RCC 7860 (cell line): ENCODE results near the gene KIF24.
"Not testable (repeated sequence)": the region's sequence is repeated elsewhere in the genome, so short reads cannot be mapped to it uniquely, and the experiment has no call there.

Experiments
- DNase-seq: peaks from one replicate; pipeline ENCODE4 v3.0.0-alpha.2; 2015; ENCODE audit warnings: low spot score
- FAIRE-seq: peaks from 2 replicates; lab custom pipeline; 2012; peaks lifted over from hg19 to GRCh38; lab: Jason Lieb, UNC

Gene KIF24, protein sequence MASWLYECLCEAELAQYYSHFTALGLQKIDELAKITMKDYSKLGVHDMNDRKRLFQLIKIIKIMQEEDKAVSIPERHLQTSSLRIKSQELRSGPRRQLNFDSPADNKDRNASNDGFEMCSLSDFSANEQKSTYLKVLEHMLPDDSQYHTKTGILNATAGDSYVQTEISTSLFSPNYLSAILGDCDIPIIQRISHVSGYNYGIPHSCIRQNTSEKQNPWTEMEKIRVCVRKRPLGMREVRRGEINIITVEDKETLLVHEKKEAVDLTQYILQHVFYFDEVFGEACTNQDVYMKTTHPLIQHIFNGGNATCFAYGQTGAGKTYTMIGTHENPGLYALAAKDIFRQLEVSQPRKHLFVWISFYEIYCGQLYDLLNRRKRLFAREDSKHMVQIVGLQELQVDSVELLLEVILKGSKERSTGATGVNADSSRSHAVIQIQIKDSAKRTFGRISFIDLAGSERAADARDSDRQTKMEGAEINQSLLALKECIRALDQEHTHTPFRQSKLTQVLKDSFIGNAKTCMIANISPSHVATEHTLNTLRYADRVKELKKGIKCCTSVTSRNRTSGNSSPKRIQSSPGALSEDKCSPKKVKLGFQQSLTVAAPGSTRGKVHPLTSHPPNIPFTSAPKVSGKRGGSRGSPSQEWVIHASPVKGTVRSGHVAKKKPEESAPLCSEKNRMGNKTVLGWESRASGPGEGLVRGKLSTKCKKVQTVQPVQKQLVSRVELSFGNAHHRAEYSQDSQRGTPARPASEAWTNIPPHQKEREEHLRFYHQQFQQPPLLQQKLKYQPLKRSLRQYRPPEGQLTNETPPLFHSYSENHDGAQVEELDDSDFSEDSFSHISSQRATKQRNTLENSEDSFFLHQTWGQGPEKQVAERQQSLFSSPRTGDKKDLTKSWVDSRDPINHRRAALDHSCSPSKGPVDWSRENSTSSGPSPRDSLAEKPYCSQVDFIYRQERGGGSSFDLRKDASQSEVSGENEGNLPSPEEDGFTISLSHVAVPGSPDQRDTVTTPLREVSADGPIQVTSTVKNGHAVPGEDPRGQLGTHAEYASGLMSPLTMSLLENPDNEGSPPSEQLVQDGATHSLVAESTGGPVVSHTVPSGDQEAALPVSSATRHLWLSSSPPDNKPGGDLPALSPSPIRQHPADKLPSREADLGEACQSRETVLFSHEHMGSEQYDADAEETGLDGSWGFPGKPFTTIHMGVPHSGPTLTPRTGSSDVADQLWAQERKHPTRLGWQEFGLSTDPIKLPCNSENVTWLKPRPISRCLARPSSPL (N-terminal part only)

GRCh38 chr9:34328987-34329832, at the start of gene KIF24, which contains the start of gene NUDT2:
Gene KIF24 (minus strand): TSS chr9:34329268. CDS start chr9:34311346, 17,922 bp downstream.
Gene NUDT2 (plus strand): TSS chr9:34329569. CDS start chr9:34339040, 9,471 bp downstream.
- DNase-seq: peak; percentile 99
- FAIRE-seq: peak; percentile 95

- FAIRE-seq (no peak), DNase-seq (no peak)
These were observed 49.5 kb upstream of the KIF24 start for GRCh38 chr9:34378376-34379060.

DNA sequence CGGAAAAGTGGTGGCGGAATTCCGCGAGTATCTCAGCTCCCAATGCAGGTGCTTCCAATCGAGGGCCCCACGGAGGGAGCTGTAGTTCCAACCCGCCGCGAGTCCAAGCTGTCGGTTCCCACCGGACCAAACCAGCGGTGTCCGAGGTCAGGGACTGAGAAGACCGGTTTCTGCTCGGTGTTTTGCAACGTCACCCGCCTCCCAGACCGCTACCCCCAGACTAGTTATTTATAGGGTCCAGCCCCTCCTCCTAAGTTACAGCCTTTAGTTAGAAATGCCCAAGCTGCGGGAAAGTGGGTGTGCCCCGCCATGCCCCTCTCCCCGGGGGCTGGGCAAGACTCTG, 48.3 kb upstream of the KIF24 start:
- DNase-seq (no peak), FAIRE-seq (no peak)

DNA sequence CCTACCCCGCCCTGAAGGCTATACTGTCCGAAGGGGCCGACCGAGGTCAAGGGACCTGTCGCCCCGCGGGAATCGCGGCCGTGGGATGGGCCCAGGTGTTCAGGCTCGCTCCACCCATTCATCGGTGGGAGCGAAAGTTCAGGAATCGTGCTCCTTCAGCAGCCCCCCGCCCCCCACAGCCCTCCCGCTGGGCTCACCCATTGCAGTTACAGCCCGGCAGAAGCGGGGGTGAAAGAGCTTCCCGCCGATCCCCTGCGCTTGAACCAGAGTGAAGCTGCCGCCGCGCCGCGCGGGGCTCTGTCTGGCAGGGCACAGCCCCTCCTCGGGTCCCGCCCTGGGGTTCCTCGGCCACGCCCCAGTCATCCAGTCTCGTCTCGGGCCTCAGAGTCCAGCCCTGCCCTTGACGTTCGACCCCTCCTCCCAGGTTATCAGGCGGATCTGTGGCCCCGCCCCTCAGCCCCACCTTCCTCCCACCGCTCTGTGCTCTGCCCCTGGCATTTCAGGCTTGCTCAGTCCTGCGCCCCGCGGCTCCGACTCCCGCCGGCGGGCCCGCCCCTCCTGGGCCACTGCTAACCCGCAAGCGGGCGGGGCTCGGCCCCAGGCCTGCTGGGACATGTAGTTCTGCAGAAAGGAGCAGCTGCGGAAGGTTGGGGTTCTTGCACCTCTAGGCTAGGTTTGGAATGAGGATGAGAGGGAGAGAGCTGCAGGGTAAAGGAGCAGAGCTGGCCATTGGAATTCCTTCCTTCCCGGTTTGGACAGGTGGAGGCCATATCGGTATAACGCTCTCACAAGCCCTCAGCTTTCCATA, 47.7 kb upstream of the KIF24 start, which contains the start of gene MYORG:
MYORG (minus strand) TSS at position 303 of the 808 bp plus-strand sequence. CDS start 3,955 bp downstream, outside the sequence.
- FAIRE-seq (peak; percentile 81), DNase-seq (peak; percentile 90)

- no peak for FAIRE-seq
- peak; percentile 41 for DNase-seq
These were observed 47.0 kb upstream of the KIF24 start for GRCh38 chr9:34375901-34376595.

- FAIRE-seq (no peak), DNase-seq (no peak)
These were observed 46.0 kb upstream of the KIF24 start for GRCh38 chr9:34374905-34375552.

GRCh38 chr9:34374339-34374738, 45.3 kb upstream of the KIF24 start:
- no peak for DNase-seq
- no peak for FAIRE-seq

- no peak for FAIRE-seq
These were observed 44.7 kb upstream of the KIF24 start for GRCh38 chr9:34373749-34374148.

GRCh38 chr9:34372467-34373011, 43.5 kb upstream of the KIF24 start:
- no peak for DNase-seq
- no peak for FAIRE-seq

More at GRCh38 chr9:34373749-34374148, 44.7 kb upstream of the KIF24 start:
- no peak for DNase-seq

DNA sequence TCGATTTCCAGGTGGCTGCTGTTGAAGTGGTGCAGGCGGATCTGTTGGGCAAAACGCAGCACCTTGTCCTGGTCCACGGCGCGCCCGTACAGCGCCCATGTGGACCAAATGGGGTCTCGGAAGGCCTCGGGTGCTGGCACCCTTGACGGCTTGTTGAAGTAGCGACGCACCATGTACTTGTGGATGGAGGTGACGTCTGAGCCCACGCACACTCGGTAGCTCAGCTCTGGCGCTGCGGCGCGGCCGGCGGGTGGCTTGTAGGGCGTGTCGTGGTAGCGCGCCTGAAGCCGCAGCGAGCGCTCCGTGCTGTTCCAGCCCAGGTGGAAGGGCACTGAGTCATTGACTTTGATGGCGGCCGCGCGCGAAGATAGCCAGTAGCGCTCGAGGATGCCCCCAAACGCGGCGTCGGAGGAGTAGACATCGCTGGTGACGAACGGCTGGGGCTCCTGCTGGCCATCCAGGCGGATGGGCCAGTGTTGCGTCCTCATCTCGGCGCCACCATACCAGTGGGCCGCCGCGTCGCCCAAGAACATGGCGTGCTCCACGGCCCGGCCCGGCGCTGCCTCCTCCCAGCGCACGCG, 42.9 kb upstream of the KIF24 start:
- FAIRE-seq (no peak), DNase-seq (no peak)

- no peak for DNase-seq
- no peak for FAIRE-seq
These were observed 42.2 kb upstream of the KIF24 start for GRCh38 chr9:34370970-34371880.

DNA sequence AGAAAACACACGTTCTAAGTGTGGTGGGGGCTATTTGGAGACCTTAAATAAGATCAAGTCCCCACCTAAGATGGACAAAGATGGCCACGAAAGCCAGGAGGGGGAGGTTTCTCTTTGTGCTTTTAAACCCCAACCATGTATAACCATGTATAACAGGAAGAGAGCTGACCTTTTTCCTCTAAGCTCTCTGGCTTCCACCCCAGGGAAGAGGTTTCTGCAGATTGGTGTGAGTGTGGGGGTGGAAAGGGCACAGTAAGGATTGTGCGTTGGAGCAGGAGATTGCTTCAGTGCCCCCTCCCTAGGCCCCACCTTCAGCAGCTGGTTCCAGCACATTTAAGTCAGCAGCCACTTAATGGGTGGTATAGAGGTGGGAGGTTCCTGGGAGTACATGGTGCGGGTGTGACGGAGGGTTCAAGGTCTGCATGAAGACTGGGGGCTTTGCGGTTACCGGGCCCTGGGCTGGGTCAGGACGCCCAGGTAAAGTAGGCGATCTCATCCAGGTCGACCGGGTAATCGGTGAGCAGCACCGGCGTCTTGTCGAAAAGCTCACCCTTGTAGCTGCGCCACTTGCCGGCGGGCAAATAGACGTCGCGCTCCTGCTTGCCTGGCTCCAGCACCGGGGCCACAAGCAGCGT, 41.4 kb upstream of the KIF24 start:
- DNase-seq (no peak), FAIRE-seq (no peak)

- DNase-seq: no peak
- FAIRE-seq: no peak
These were observed 40.6 kb upstream of the KIF24 start for GRCh38 chr9:34369636-34370035.

- DNase-seq, FAIRE-seq: not testable (repeated sequence)
These were observed 39.7 kb upstream of the KIF24 start for GRCh38 chr9:34368796-34369195.

DNA sequence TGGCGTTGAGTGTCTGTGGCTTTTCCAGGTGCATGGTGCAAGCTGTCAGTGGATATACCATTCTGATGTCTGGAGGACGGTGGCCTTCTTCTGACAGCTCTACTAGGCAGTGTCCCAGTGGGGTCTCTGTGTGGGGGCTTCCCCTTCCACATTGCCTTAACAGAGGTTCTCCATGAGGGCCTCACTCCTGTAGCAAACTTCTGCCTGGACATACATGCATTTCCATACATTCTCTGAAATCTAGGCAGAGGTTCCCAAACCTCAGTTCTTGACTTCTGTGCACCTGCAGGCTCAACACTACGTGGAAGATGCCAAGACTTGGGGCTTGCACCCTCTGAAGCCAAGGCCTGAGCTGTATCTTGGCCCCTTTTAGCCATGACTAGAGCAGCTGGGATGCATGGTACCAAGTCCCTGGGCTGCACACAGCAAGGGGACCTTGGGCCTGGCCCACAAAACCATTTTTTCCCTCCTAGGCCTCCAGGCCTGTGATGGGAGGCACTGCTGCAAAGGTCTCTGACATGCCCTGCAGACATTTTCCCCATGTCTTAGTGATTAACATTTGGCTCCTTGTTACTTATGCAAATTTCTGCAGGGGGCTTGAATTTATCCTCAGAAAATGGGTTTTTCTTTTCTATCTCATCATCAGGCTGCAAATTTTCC, 38.8 kb upstream of the KIF24 start:
- FAIRE-seq: not testable (repeated sequence)

More for the DNA sequence above, 38.8 kb upstream of the KIF24 start:
- DNase-seq: not testable (repeated sequence)
